ENCODE results near the gene SART3. TPM values are rescaled to one million over a fixed set of nuclear protein-coding genes. Genes with fewer than 3 reads are reported as not detected.

Gene SART3
- total and polyA plus RNA-seq, 2 of the 13 experiments (the other 11 are each of a cell fraction or from before 2014, with no cell fraction given), result 16.1 to 69.9 TPM

DNA sequence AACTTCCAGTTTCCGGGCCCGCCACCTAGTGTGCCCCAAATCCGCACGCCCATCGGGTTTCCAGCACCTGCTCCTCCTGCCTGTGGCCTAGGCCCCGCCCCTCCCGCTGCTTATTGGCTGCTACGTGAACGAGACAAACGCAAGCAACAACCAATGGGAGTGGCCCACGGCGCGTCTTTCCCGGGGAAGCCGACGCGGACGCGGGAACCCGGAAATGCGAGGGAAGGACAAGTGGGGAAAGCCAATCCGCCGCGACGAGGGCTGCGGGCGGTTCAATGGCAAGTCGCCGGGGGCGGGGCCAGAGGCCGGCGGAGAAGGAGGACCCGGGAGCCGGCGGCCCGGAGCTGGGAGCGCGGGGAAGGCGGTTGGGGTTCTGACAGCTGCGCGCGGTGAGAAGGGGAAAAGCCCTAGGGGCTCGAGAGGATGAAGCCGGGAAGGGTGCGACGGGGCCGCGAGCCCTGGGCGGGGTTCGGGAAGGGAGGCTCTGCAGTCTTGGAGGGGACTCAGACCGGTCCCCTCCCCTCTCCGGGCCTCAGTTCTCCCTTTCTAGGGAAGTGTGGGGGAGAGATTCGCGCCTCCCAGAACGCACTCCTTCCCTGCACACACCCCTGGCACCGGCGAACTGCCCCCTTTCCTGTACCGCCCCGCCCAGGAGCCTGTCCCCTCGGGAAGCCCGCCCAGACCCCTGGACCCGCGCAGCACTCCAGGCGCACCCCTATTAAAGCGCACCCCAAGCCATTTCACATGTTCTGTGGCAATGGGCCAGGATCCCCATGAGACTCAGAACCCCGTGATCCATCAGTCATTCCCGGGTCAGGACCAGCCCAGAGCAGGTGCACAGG is 45.8 kb downstream of the SART3 start, which contains the start of gene FICD (continued):
- TF ChIP-seq, protein P1, sequence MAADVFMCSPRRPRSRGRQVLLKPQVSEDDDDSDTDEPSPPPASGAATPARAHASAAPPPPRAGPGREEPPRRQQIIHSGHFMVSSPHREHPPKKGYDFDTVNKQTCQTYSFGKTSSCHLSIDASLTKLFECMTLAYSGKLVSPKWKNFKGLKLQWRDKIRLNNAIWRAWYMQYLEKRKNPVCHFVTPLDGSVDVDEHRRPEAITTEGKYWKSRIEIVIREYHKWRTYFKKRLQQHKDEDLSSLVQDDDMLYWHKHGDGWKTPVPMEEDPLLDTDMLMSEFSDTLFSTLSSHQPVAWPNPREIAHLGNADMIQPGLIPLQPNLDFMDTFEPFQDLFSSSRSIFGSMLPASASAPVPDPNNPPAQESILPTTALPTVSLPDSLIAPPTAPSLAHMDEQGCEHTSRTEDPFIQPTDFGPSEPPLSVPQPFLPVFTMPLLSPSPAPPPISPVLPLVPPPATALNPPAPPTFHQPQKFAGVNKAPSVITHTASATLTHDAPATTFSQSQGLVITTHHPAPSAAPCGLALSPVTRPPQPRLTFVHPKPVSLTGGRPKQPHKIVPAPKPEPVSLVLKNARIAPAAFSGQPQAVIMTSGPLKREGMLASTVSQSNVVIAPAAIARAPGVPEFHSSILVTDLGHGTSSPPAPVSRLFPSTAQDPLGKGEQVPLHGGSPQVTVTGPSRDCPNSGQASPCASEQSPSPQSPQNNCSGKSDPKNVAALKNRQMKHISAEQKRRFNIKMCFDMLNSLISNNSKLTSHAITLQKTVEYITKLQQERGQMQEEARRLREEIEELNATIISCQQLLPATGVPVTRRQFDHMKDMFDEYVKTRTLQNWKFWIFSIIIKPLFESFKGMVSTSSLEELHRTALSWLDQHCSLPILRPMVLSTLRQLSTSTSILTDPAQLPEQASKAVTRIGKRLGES (CRISPR knock-in tag; IDR thresholded peaks at IDR 0.05; ENCODE audit: borderline replicate concordance), result no peak
- TF ChIP-seq ZNF253 (CRISPR knock-in tag; IDR thresholded peaks at IDR 0.05; ENCODE audit: borderline replicate concordance), result no peak
- TF ChIP-seq SALL1 (CRISPR knock-in tag; IDR thresholded peaks at IDR 0.05), result peak; percentile 51; the same call in 1 of the 2 replicates
- TF ChIP-seq, protein P2, sequence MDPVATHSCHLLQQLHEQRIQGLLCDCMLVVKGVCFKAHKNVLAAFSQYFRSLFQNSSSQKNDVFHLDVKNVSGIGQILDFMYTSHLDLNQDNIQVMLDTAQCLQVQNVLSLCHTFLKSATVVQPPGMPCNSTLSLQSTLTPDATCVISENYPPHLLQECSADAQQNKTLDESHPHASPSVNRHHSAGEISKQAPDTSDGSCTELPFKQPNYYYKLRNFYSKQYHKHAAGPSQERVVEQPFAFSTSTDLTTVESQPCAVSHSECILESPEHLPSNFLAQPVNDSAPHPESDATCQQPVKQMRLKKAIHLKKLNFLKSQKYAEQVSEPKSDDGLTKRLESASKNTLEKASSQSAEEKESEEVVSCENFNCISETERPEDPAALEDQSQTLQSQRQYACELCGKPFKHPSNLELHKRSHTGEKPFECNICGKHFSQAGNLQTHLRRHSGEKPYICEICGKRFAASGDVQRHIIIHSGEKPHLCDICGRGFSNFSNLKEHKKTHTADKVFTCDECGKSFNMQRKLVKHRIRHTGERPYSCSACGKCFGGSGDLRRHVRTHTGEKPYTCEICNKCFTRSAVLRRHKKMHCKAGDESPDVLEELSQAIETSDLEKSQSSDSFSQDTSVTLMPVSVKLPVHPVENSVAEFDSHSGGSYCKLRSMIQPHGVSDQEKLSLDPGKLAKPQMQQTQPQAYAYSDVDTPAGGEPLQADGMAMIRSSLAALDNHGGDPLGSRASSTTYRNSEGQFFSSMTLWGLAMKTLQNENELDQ (CRISPR knock-in tag; IDR thresholded peaks at IDR 0.05; ENCODE audit: borderline replicate concordance), result no peak
- no peak for TF ChIP-seq ZNF205 (CRISPR knock-in tag; IDR thresholded peaks at IDR 0.05)
- TF ChIP-seq, protein P3, sequence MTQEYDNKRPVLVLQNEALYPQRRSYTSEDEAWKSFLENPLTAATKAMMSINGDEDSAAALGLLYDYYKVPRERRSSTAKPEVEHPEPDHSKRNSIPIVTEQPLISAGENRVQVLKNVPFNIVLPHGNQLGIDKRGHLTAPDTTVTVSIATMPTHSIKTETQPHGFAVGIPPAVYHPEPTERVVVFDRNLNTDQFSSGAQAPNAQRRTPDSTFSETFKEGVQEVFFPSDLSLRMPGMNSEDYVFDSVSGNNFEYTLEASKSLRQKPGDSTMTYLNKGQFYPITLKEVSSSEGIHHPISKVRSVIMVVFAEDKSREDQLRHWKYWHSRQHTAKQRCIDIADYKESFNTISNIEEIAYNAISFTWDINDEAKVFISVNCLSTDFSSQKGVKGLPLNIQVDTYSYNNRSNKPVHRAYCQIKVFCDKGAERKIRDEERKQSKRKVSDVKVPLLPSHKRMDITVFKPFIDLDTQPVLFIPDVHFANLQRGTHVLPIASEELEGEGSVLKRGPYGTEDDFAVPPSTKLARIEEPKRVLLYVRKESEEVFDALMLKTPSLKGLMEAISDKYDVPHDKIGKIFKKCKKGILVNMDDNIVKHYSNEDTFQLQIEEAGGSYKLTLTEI (CRISPR knock-in tag; conservative IDR thresholded peaks at IDR 0.05), result no peak
- TF ChIP-seq, protein P4, sequence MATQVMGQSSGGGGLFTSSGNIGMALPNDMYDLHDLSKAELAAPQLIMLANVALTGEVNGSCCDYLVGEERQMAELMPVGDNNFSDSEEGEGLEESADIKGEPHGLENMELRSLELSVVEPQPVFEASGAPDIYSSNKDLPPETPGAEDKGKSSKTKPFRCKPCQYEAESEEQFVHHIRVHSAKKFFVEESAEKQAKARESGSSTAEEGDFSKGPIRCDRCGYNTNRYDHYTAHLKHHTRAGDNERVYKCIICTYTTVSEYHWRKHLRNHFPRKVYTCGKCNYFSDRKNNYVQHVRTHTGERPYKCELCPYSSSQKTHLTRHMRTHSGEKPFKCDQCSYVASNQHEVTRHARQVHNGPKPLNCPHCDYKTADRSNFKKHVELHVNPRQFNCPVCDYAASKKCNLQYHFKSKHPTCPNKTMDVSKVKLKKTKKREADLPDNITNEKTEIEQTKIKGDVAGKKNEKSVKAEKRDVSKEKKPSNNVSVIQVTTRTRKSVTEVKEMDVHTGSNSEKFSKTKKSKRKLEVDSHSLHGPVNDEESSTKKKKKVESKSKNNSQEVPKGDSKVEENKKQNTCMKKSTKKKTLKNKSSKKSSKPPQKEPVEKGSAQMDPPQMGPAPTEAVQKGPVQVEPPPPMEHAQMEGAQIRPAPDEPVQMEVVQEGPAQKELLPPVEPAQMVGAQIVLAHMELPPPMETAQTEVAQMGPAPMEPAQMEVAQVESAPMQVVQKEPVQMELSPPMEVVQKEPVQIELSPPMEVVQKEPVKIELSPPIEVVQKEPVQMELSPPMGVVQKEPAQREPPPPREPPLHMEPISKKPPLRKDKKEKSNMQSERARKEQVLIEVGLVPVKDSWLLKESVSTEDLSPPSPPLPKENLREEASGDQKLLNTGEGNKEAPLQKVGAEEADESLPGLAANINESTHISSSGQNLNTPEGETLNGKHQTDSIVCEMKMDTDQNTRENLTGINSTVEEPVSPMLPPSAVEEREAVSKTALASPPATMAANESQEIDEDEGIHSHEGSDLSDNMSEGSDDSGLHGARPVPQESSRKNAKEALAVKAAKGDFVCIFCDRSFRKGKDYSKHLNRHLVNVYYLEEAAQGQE (IDR thresholded peaks at IDR 0.05; ENCODE audit: borderline replicate concordance in 1 of 2, low read depth in 1 of 2, low read length in 2 of 2), result no peak
- no peak for TF ChIP-seq ZFP62 (CRISPR knock-in tag; IDR thresholded peaks at IDR 0.05)
- TF ChIP-seq SNRNP70 (IDR thresholded peaks at IDR 0.05; ENCODE audit: low read depth, low read length), result no peak
- TF ChIP-seq ARNT (IDR thresholded peaks at IDR 0.05), result no peak
- TF ChIP-seq, protein P5, sequence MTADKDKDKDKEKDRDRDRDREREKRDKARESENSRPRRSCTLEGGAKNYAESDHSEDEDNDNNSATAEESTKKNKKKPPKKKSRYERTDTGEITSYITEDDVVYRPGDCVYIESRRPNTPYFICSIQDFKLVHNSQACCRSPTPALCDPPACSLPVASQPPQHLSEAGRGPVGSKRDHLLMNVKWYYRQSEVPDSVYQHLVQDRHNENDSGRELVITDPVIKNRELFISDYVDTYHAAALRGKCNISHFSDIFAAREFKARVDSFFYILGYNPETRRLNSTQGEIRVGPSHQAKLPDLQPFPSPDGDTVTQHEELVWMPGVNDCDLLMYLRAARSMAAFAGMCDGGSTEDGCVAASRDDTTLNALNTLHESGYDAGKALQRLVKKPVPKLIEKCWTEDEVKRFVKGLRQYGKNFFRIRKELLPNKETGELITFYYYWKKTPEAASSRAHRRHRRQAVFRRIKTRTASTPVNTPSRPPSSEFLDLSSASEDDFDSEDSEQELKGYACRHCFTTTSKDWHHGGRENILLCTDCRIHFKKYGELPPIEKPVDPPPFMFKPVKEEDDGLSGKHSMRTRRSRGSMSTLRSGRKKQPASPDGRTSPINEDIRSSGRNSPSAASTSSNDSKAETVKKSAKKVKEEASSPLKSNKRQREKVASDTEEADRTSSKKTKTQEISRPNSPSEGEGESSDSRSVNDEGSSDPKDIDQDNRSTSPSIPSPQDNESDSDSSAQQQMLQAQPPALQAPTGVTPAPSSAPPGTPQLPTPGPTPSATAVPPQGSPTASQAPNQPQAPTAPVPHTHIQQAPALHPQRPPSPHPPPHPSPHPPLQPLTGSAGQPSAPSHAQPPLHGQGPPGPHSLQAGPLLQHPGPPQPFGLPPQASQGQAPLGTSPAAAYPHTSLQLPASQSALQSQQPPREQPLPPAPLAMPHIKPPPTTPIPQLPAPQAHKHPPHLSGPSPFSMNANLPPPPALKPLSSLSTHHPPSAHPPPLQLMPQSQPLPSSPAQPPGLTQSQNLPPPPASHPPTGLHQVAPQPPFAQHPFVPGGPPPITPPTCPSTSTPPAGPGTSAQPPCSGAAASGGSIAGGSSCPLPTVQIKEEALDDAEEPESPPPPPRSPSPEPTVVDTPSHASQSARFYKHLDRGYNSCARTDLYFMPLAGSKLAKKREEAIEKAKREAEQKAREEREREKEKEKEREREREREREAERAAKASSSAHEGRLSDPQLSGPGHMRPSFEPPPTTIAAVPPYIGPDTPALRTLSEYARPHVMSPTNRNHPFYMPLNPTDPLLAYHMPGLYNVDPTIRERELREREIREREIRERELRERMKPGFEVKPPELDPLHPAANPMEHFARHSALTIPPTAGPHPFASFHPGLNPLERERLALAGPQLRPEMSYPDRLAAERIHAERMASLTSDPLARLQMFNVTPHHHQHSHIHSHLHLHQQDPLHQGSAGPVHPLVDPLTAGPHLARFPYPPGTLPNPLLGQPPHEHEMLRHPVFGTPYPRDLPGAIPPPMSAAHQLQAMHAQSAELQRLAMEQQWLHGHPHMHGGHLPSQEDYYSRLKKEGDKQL (CRISPR knock-in tag; IDR thresholded peaks at IDR 0.05; ENCODE audit: low read depth), result no peak

Data from HepG2 (cell line).